GM13976 (cell line): ENCODE measurements around the gene SPATA31E1.
A peak's percentile ranks its signal among the peaks of the same experiment; 100 is the strongest.

Experiments used
- DNase-seq: peaks from one replicate; pipeline ENCODE4 v3.0.0; 2012; ENCODE audit warnings: low spot score
- in situ Hi-C: fragments of 300-500 bp; cut with MboI; formaldehyde crosslinking; loops from one replicate; pipeline ENCODE4 v1.12.0; 2022; ENCODE audit warnings: low sequenced_read_pairs, mixed read lengths, inconsistent platforms; ENCODE audit not compliant: unreplicated experiment
- TF ChIP-seq, protein P1 (sequence below): IDR thresholded peaks from 2 replicates; pipeline ENCODE4 v1.5.1; 2012; ENCODE audit warnings: borderline replicate concordance, mild to moderate bottlenecking; ENCODE audit not compliant: insufficient read depth; ENCODE audit errors: extremely low read depth, missing control alignments, control extremely low read depth

The SPATA31E1 gene

GRCh38 chr9:87888501-87888900 is 5.8 kb downstream of the SPATA31E1 start:
- peak; percentile 23 for DNase-seq
- in situ Hi-C loops: no loop called here
- TF ChIP-seq, protein P1, sequence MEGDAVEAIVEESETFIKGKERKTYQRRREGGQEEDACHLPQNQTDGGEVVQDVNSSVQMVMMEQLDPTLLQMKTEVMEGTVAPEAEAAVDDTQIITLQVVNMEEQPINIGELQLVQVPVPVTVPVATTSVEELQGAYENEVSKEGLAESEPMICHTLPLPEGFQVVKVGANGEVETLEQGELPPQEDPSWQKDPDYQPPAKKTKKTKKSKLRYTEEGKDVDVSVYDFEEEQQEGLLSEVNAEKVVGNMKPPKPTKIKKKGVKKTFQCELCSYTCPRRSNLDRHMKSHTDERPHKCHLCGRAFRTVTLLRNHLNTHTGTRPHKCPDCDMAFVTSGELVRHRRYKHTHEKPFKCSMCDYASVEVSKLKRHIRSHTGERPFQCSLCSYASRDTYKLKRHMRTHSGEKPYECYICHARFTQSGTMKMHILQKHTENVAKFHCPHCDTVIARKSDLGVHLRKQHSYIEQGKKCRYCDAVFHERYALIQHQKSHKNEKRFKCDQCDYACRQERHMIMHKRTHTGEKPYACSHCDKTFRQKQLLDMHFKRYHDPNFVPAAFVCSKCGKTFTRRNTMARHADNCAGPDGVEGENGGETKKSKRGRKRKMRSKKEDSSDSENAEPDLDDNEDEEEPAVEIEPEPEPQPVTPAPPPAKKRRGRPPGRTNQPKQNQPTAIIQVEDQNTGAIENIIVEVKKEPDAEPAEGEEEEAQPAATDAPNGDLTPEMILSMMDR: no peak

GRCh38 chr9:87889065-87889881 is 6.6 kb downstream of the SPATA31E1 start:
- in situ Hi-C loops: no loop called here
- DNase-seq: peak; percentile 23
- TF ChIP-seq, protein P1: no peak

- DNase-seq: no peak
- in situ Hi-C loops: no loop called here
- TF ChIP-seq, protein P1: no peak
These were observed 7.2 kb downstream of the SPATA31E1 start for GRCh38 chr9:87889882-87890252.

- DNase-seq: no peak
- in situ Hi-C loops: no loop called here
- TF ChIP-seq, protein P1: no peak
These were observed 8.2 kb downstream of the SPATA31E1 start for GRCh38 chr9:87890837-87891236.

- in situ Hi-C loops: no loop called here
- DNase-seq: no peak
- TF ChIP-seq, protein P1: no peak
These were observed 9.1 kb downstream of the SPATA31E1 start for GRCh38 chr9:87891754-87892153.

- TF ChIP-seq, protein P1: no peak
These were observed 10.3 kb downstream of the SPATA31E1 start for GRCh38 chr9:87892956-87893355.

DNA sequence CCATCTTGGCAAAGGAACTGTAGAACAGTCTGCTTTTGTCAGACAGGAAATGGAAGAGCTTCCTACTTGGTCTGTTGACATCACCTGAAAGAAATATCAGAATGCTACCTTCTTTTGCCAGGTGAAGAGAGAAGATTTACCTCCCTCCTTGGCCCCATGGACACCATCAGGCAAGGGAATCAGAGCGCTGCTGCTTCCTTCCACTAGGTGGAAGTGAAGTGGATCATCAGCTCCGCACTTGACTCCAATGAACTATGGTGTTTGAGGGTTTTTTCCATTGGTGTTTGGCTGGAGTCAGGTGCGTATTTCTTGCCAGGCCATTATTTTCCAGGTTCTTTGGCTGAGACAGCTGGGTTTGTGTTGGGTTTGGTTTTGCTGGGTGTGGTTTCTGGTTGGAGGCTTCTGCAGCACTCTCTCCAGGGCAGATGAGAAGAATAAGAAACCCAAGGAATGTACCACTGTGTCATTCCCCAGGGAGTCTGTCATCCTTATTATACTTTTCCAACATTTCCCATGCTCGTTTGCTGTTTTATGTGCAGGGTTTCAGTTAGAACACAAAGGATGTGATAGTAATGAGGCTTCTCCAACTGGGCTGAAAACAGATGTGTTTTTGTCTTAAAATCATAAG is 12.4 kb downstream of the SPATA31E1 start:
- TF ChIP-seq, protein P1: no peak
- in situ Hi-C loops: no loop called here

More at GRCh38 chr9:87892956-87893355, 10.3 kb downstream of the SPATA31E1 start:
- no peak for DNase-seq
- in situ Hi-C loops: no loop called here

More for the DNA sequence above, 12.4 kb downstream of the SPATA31E1 start:
- DNase-seq: no peak
